Activated CD8-positive, alpha-beta memory T cell treated with anti-CD3 and anti-CD28 coated beads, Interleukin-2, amount 50 U/mL, for 48 hours (primary cell): Measurements from ENCODE around the gene RSAD1.
"Not testable (repeated sequence)": the region's sequence is repeated elsewhere in the genome, so short reads cannot be mapped to it uniquely, and the experiment has no call there.

Experiments
- DNase-seq: peaks from one replicate; pipeline ENCODE4 v3.0.0-alpha.2; 2020

Gene RSAD1

GRCh38 chr17:50474523-50474922 lies 4.1 kb upstream of the RSAD1 start:
- DNase-seq, result no peak

- DNase-seq, result no peak
These were observed 3.3 kb upstream of the RSAD1 start for GRCh38 chr17:50475362-50475761.

- not testable (repeated sequence) for DNase-seq
These were observed 2.7 kb upstream of the RSAD1 start for GRCh38 chr17:50475775-50476544.

GRCh38 chr17:50476545-50477315 lies 1.9 kb upstream of the RSAD1 start:
- DNase-seq, result no peak

GRCh38 chr17:50477976-50478375 lies 684 bp upstream of the RSAD1 start:
- DNase-seq, result no peak

GRCh38 chr17:50479522-50480141 lies 972 bp downstream of the RSAD1 start:
- DNase-seq, result peak; percentile 78

GRCh38 chr17:50480142-50480764 lies 1.6 kb downstream of the RSAD1 start:
- DNase-seq, result no peak

GRCh38 chr17:50480854-50481490 lies 2.3 kb downstream of the RSAD1 start:
- no peak for DNase-seq

GRCh38 chr17:50481648-50482047 lies 3.0 kb downstream of the RSAD1 start:
- no peak for DNase-seq

- no peak for DNase-seq
These were observed 3.5 kb downstream of the RSAD1 start for GRCh38 chr17:50482110-50482509.

GRCh38 chr17:50482516-50482915 lies 3.9 kb downstream of the RSAD1 start:
- DNase-seq, result peak; percentile 92

GRCh38 chr17:50483266-50483665 lies 4.6 kb downstream of the RSAD1 start:
- DNase-seq, result no peak

- DNase-seq, result no peak
These were observed 5.9 kb downstream of the RSAD1 start for GRCh38 chr17:50484386-50485155.

- no peak for DNase-seq
These were observed 8.8 kb downstream of the RSAD1 start for GRCh38 chr17:50487213-50488096.

GRCh38 chr17:50488880-50489279 lies 10.2 kb downstream of the RSAD1 start:
- DNase-seq, result no peak

GRCh38 chr17:50491505-50491904 lies 12.8 kb downstream of the RSAD1 start:
- DNase-seq, result no peak

GRCh38 chr17:50492214-50492613 lies 13.6 kb downstream of the RSAD1 start:
- DNase-seq, result no peak

- DNase-seq, result no peak
These were observed 15.1 kb downstream of the RSAD1 start for GRCh38 chr17:50493744-50494143.

GRCh38 chr17:50495217-50495823 lies 16.7 kb downstream of the RSAD1 start:
- DNase-seq, result no peak

GRCh38 chr17:50495918-50496317 lies 17.3 kb downstream of the RSAD1 start:
- no peak for DNase-seq
